GM06990 (cell line): ENCODE measurements around the gene CARD19.

ENCODE experiments used
- DNase-seq: peaks from one replicate; pipeline ENCODE4 v3.0.0-alpha.2; 2011; ENCODE audit not compliant: insufficient read length; ENCODE audit errors: extremely low read depth
- H3K27me3 ChIP-seq: replicated peaks from 2 replicates; pipeline ENCODE4 v1.6.0; 2011; ENCODE audit warnings: low read length; ENCODE audit not compliant: control insufficient read depth, insufficient read depth
- H3K36me3 ChIP-seq: 2 replicates; pipeline ENCODE4 v1.5.1; 2011; ENCODE audit warnings: low read length; ENCODE audit not compliant: control insufficient read depth, insufficient read depth
- H3K4me3 ChIP-seq: replicated peaks from 2 replicates; pipeline ENCODE4 v1.5.1; 2011; ENCODE audit warnings: low read depth, mild to moderate bottlenecking, control low read depth, low read length
- CTCF ChIP-seq: IDR thresholded peaks from 2 replicates; pipeline ENCODE4 v1.5.1; 2011; ENCODE audit warnings: low read length, control low read depth, mild to moderate bottlenecking, inconsistent platforms; ENCODE audit not compliant: insufficient read depth, poor library complexity, severe bottlenecking

CARD19 gene

GRCh38 chr9:93079371-93079770, 16.6 kb upstream of the CARD19 start:
- TF ChIP-seq CTCF, result no peak
- Histone ChIP-seq H3K27me3 (no peaks in the 10 kb centered on the region), H3K4me3 (no peak overlapping the region), H3K36me3 (peaks cover 8% of the 10 kb centered on the region)
- DNase-seq, result no peak

GRCh38 chr9:93080406-93080805, 15.6 kb upstream of the CARD19 start:
- Histone ChIP-seq H3K27me3 (no peaks in the 10 kb centered on the region), H3K4me3 (no peak overlapping the region), H3K36me3 (peaks cover 12% of the 10 kb centered on the region)
- no peak for DNase-seq
- no peak for TF ChIP-seq CTCF

- no peak for TF ChIP-seq CTCF
- Histone ChIP-seq H3K4me3 (no peak overlapping the region), H3K36me3 (peaks cover 15% of the 10 kb centered on the region), H3K27me3 (no peaks in the 10 kb centered on the region)
- DNase-seq, result no peak
These were observed 14.9 kb upstream of the CARD19 start for GRCh38 chr9:93081081-93081529.

GRCh38 chr9:93081931-93082330, 14.1 kb upstream of the CARD19 start:
- H3K27me3 ChIP-seq, result no peaks in the 10 kb centered on the region
- no peak overlapping the region for H3K4me3 ChIP-seq
- H3K36me3 ChIP-seq, result peaks cover 17% of the 10 kb centered on the region
- no peak for DNase-seq
- TF ChIP-seq CTCF, result no peak

GRCh38 chr9:93082841-93083411, 13.1 kb upstream of the CARD19 start:
- no peak for TF ChIP-seq CTCF
- H3K27me3 ChIP-seq, result no peaks in the 10 kb centered on the region
- no peak overlapping the region for H3K4me3 ChIP-seq
- no peak for DNase-seq
- H3K36me3 ChIP-seq, result peaks cover 17% of the 10 kb centered on the region
